Measurements from ENCODE around the gene EIF4H. TPM values are rescaled to one million over a fixed set of nuclear protein-coding genes. Genes with fewer than 3 reads are reported as not detected.
A peak's percentile ranks its signal among the peaks of the same experiment; 100 is the strongest.

EIF4H gene
- total and polyA plus RNA-seq, 9 of the 15 experiments (the other 6 are each of a cell fraction or from before 2014, with no cell fraction given), result 11.0 to 435 (median 319) TPM

DNA sequence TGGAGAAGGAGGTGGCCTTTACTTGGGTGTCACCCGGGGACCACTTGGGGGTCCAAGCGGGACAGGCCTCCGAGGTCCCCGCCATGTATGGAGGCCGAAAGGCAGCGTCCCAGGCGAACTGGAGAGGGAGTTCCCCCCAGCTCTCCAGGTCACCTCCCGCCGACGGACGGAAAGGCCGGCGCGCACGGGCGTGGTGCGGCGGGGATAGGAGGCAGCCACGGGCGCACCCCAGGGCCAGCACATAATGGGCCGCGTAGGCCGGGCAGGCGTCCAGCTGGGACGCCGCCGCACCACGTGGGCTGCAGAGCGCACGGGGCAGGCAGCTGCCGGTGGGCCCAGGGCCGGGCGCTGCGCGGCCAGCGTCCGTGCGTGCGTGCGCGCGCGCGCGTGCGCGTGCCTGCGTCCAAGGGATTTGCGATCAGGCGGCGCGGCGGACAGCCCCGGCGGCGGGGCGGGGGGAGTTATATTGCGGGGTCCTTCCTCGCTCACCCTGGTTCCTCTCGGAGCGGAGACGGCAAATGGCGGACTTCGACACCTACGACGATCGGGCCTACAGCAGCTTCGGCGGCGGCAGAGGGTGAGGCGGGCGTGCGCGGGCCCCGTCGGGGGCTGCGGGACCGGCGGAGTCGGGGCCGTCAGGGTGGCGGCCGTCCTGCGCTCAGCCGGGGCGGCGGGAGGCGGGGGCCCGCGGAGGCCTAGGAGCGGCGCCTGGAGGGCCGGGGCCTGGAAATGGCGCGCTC lies at the start of gene EIF4H (continued):
- TF ChIP-seq AFF1 (IDR thresholded peaks at IDR 0.05; ENCODE audit: low read depth in 1 of 2, partially characterized antibody in 2 of 2) (no peak), HES1 (IDR thresholded peaks at IDR 0.05; ENCODE audit: low read depth) (no peak), RBM34 (IDR thresholded peaks at IDR 0.05; ENCODE audit: borderline replicate concordance, insufficient read depth, low read length) (no peak), MECOM (CRISPR knock-in tag; IDR thresholded peaks at IDR 0.05) (no peak), ZNF707 (CRISPR knock-in tag; conservative IDR thresholded peaks at IDR 0.05) (no peak), PHF8 (IDR thresholded peaks at IDR 0.05; ENCODE audit: borderline replicate concordance, low read length) (peak; percentile 92; the same call in 1 of the 2 replicates), PRDM10 (IDR thresholded peaks at IDR 0.05; ENCODE audit: partially characterized antibody) (peak; percentile 29), TFE3 (CRISPR knock-in tag; IDR thresholded peaks at IDR 0.05) (no peak), RB1 (IDR thresholded peaks at IDR 0.05; ENCODE audit: low read depth) (peak; percentile 86; the same call in 1 of the 2 replicates), DACH1 (IDR thresholded peaks at IDR 0.05; ENCODE audit: partially characterized antibody) (peak; percentile 86), NR2C2 (CRISPR knock-in tag; IDR thresholded peaks at IDR 0.05) (peak; percentile 94), NR2C2 (tag; IDR thresholded peaks at IDR 0.05) (peak; percentile 63), SMARCA4 (IDR thresholded peaks at IDR 0.05) (no peak), CEBPB (tag; IDR thresholded peaks at IDR 0.05) (no peak), E2F3 (CRISPR knock-in tag; IDR thresholded peaks at IDR 0.05) (peak; percentile 68; the same call in 1 of the 2 replicates), NCOA6 (IDR thresholded peaks at IDR 0.05) (peak; percentile 45), RAD51 (IDR thresholded peaks at IDR 0.05; ENCODE audit: borderline replicate concordance, low read depth) (peak; percentile 49; the same call in 1 of the 2 replicates), HIVEP1 (CRISPR knock-in tag; IDR thresholded peaks at IDR 0.05) (0 out of 2 replicates have a peak, but pooled peaks have one; percentile 56)

All from K562 (cell line).